ENCODE measurements around the gene SMIM26.
"Not testable (repeated sequence)": the region's sequence is repeated elsewhere in the genome, so short reads cannot be mapped to it uniquely, and the experiment has no call there.

The SMIM26 gene

GRCh38 chr20:18566892-18567738, at the start of gene SMIM26:
Gene SMIM26 (plus strand): TSS chr20:18567432. CDS start chr20:18567479, 47 bp downstream.
- DNase-seq: peak; percentile 91 to 93 (median 92)

GRCh38 chr20:18522066-18522465, 45.2 kb upstream of the SMIM26 start:
- not testable (repeated sequence) for DNase-seq

- no peak for DNase-seq
These were observed 44.2 kb upstream of the SMIM26 start for GRCh38 chr20:18523066-18523465.

- no peak for DNase-seq
These were observed 42.6 kb upstream of the SMIM26 start for GRCh38 chr20:18524646-18525045.

GRCh38 chr20:18526761-18527160, 40.5 kb upstream of the SMIM26 start:
- not testable (repeated sequence) for DNase-seq

GRCh38 chr20:18527339-18527738, 39.9 kb upstream of the SMIM26 start:
- DNase-seq: no peak

GRCh38 chr20:18527836-18528235, 39.4 kb upstream of the SMIM26 start:
- DNase-seq: no peak

GRCh38 chr20:18529041-18529440, 38.2 kb upstream of the SMIM26 start:
- DNase-seq: no peak

- no peak for DNase-seq
These were observed 34.6 kb upstream of the SMIM26 start for GRCh38 chr20:18532626-18533025.

GRCh38 chr20:18533491-18533890, 33.7 kb upstream of the SMIM26 start:
- no peak for DNase-seq

- no peak for DNase-seq
These were observed 33.1 kb upstream of the SMIM26 start for GRCh38 chr20:18533978-18534644.

GRCh38 chr20:18537651-18538050, 29.6 kb upstream of the SMIM26 start:
- DNase-seq: no peak

- DNase-seq: no peak
These were observed 25.5 kb upstream of the SMIM26 start for GRCh38 chr20:18541741-18542140.

- DNase-seq: no peak
These were observed 24.0 kb upstream of the SMIM26 start for GRCh38 chr20:18543216-18543615.

- no peak for DNase-seq
These were observed 23.3 kb upstream of the SMIM26 start for GRCh38 chr20:18543932-18544331.

- DNase-seq: no peak
These were observed 21.7 kb upstream of the SMIM26 start for GRCh38 chr20:18545566-18545965.

- no peak for DNase-seq
These were observed 18.8 kb upstream of the SMIM26 start for GRCh38 chr20:18548465-18548864.

GRCh38 chr20:18553746-18554145, 13.5 kb upstream of the SMIM26 start:
- DNase-seq: no peak

GRCh38 chr20:18567739-18568091, 483 bp downstream of the SMIM26 start:
- DNase-seq: no peak

GRCh38 chr20:18571009-18571408, 3.8 kb downstream of the SMIM26 start:
- DNase-seq: no peak

GRCh38 chr20:18571578-18571977, 4.3 kb downstream of the SMIM26 start:
- DNase-seq: no peak

GRCh38 chr20:18577942-18578341, 10.7 kb downstream of the SMIM26 start:
- DNase-seq: no peak

- DNase-seq: no peak
These were observed 11.3 kb downstream of the SMIM26 start for GRCh38 chr20:18578581-18578980.

GRCh38 chr20:18580012-18580411, 12.8 kb downstream of the SMIM26 start:
- no peak for DNase-seq
